ENCODE data around the gene AVPR2.

The AVPR2 gene

GRCh38 chrX:153920546-153920945, 16.1 kb downstream of the AVPR2 start:
- DNase-seq, result no peak

DNA sequence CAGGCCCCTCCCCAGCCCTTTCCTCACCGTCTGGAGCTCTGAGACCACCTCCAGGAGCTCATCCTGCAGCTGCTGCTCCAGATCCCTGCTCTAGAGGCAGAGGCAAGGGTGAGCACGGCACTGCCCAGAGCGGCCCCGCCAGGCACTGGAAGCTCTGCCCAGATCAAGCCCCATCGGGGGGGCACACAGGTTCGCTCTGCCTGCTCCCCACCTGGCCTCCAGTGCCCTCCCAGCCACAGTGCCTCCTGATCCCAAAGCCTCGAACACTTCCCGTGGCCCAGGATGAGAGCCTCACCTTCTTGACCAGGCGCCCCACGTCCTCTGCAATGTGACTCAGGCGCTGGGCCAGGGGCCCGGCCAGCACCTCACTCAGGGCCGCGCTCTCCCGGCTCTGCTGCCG, 16.6 kb downstream of the AVPR2 start:
- no peak for DNase-seq

DNA sequence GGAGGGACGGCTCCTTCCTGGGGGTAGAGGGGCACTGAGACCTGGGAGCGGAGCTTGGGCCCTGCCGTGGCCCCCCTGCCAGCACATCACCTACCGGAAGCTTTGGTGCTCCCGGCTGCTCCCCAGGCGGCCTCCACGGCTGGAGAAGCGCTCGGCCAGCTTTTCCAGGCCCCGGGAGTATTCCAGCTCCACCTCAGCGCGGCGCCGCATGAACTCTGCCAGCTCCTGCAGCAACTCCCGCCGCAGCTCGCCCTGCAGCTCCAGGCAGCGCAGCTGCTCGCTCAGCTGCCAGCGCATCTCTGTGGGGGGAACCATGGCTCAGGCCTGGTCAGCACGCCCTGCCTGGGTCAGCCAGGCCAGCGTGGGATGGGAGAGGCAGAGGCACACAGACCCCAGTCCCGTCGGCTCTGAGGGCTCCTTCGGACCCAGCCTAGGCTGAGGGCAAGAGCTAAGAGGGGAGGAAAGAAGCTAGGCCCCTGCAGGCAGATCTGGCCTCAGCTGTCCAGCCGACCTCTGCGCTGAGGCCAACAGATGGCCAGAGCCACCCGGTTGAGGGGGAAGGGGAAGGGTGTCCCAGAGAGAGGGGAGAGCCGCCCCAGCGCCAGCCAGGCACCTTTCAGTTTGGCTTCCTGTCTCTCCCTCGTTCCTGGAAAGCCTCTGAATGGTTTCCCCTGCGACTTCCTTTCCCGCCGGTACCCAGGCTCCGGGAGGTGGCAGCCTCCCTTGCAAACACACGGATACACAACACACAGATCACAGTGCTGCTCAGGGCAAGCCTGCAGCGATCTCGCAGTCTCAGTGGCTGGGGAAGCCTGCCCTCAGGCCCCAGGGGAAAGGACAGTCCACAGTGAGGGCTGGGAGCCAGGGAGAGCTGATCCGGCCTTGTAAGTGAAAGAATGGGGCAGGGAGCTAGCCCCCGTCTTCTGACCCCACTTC, 17.3 kb downstream of the AVPR2 start:
- peak; percentile 54 for DNase-seq

- DNase-seq, result no peak
These were observed 18.7 kb downstream of the AVPR2 start for GRCh38 chrX:153922932-153923857.

GRCh38 chrX:153924149-153924861, 19.8 kb downstream of the AVPR2 start:
- peak; percentile 45 for DNase-seq

GRCh38 chrX:153925387-153925738, 20.9 kb downstream of the AVPR2 start:
- no peak for DNase-seq

GRCh38 chrX:153925739-153926551, 21.5 kb downstream of the AVPR2 start, which contains the start of gene ARHGAP4:
TSS of gene ARHGAP4 (minus strand) at chrX:153926264. CDS start at chrX:153926202, 62 bp downstream.
- DNase-seq, result no peak

- no peak for DNase-seq
These were observed 22.0 kb downstream of the AVPR2 start for GRCh38 chrX:153926552-153926857.

DNA sequence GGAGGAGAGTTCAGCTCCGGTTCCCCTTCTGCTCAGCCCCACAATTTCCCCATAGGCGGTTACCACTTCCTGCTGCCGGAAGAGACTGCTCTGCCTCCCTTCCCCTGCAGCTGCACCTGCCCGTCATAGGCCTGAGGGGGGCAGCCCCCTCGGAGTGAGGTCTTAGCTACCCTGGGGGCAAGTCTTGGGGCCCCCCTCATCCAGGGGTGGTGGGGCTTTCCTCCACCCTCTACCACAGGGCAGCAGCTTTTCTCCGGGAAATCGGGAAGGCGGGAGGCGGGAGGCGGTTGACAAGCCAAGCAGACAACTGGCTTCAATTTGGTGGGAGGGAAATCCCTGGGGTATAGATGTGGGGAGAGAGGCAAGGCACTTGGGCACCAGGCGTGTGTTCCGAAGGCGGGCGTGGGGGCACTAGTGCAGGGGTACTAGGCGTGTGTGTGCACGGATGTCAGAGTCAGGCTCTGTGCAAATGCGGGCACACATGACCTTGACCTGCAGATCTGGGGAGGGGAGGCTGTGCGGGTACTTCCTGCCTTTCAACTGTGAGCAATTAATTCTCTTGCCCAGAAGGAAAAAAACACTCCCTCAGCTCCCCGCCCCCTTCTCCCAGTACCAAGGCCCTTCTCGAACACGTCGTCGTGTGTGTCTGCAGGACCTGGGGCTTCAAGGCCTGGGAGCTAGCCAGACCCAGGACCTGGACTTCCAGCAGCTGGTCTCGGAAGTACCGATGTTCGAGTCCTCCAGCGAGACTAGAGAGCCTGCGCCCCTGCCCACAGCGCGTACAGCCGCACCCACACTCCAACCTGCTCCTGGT, 22.6 kb downstream of the AVPR2 start:
- DNase-seq, result peak; percentile 70

DNA sequence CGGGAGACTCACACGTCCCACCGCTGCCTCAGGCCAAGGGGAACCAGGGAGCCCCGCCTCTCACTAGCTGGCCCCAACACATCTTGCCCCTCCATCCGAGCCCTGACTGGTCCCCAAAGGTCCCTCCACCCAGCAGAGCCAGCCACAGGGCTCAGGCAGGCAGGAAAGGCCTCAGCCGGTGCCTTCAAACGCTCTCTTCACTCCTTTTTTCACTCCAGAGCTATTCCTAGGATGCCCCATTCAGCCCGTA, 23.1 kb downstream of the AVPR2 start:
- DNase-seq, result no peak

GRCh38 chrX:153927922-153928760, 23.7 kb downstream of the AVPR2 start:
- DNase-seq, result peak; percentile 98

DNA sequence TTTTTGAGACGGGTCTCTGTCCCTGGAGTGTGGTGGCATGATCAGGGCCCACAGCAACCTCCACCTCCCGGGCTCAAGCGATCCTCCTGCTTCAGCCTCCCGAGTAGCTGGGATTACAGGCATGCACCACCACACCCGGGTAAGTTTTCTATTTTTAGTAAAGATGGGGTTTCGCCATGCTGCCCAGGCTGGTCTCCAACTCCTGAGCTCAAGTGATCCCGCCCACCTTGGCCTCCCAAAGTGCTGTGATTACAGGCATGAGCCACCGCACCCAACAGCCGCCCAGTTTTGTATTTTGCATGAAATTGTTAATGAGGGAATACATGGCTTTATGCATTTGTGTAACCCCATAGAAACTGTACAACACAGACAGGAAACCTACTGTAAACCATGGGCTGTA, 24.4 kb downstream of the AVPR2 start:
- no peak for DNase-seq

DNA sequence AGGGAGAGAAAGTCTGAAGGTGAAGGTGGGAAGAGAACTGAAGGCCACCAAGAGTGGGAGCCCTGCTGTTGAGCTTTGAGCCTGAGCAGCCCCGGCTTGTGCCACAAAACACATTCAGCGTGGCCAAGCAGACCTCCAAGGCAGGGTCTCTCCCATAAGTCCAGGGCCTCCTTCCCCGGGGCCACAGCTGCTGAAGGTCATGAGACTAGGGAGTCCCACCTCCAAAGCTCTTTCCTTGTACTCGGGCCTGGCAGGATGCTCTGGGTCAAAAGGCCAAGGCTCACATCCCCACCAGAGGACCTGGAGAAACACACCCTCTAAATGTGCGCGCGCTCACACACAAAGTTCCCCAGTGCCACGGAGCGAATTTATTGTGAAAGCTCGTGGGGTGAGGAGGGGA, 25.1 kb downstream of the AVPR2 start:
- no peak for DNase-seq

GRCh38 chrX:153930011-153930910, 25.8 kb downstream of the AVPR2 start:
- no peak for DNase-seq

GRCh38 chrX:153931151-153931550, 26.7 kb downstream of the AVPR2 start:
- DNase-seq, result no peak

GRCh38 chrX:153931748-153932147, 27.3 kb downstream of the AVPR2 start:
- no peak for DNase-seq

DNA sequence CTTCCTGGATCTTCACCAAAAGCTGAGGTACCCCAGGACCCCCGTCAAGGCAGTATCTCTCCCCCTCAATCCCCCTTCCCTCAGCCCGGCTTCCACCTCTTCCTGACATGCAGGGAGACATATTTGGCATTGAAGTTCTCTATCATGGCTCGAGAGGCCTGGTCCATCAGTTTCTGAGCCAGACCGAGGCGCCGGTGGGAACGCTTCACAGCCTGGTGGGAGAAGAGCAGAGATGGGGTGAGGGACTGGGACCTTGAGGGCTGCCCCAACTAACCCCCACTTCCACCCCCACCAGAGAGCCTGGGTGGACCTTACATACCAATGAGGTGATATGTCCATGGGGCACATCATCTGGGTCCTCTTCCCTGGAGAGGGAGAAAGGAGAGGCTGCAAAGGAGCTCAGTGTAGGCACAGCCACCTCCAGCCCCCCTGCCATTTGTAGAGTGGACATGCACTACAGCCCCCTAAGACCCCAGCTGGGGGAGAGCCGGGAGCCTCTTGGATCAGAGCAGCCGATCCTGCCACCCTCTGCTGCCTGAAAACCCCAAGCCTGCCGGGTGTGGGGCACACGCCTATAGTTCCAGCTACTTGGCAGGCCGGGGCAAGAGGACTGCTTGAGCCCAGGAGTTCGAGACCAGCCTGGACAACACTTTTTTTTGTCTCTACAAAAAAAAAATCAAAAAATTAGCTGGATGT, 27.9 kb downstream of the AVPR2 start:
- no peak for DNase-seq

DNA sequence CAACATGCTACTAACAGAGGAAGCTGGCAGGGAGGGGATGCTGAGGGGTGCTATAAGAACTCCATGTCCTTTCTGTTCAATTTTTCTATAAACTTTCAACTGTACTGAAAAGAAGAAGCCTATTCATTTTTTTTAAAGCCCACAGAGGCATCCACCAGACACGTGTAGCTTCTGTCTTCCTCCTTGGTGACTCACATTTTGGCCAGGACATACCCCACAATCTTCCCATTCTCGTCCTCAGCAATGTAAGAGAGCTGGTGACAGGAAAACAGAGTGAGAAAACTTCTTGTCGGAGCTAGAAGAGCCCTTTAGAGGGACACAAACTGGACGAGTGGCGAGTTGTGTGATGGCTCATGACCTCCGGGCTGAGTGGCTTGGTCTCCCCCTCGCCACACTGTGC, 29.3 kb downstream of the AVPR2 start:
- DNase-seq, result no peak

DNA sequence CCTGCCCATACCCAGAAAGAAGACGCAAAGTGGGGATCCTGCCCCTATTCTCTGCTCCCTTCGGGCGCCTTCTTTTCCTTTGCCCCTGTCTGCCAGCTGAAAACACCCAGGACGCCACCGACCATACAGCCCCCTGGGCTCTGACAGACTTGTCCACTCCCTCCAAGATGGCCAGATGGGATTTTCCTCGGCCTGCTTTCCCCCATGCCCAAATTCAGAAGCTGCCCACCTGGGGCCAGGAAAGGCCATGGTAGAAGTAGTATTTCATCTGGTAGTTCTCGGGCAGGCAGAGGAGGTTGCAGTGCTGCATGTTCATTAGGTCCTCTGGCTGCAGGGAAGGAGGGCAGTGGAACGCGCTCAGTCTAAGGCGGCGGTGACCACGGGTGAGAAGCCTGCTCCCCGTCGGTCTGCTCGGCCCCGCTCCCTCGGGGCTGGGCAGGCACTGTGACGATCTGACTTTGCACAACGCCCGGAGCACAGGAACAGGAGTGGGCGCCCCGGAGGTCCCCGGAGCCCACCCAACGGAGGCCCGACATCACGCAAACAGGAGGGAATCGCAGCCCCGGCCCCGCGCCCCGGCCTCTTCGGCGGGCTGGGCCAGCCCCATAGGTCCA, 29.8 kb downstream of the AVPR2 start:
- DNase-seq, result no peak

Data from NCI-H2107 (cell line).